Pericardium fibroblast (primary cell): ENCODE results near the gene SNX13. TPM values are rescaled to one million over a fixed set of nuclear protein-coding genes. Genes with fewer than 3 reads are reported as not detected.

ENCODE experiments used
- total RNA-seq: library from RNA; depleted of rRNA; stranded (reverse); fragments of >200 nt; gene quantifications from 2 replicates; pipeline ENCODE4 v1.2.3, GENCODE V29; 2015

Gene SNX13
- total RNA-seq = 20.5 and 23.7 TPM in 2 replicates

DNA sequence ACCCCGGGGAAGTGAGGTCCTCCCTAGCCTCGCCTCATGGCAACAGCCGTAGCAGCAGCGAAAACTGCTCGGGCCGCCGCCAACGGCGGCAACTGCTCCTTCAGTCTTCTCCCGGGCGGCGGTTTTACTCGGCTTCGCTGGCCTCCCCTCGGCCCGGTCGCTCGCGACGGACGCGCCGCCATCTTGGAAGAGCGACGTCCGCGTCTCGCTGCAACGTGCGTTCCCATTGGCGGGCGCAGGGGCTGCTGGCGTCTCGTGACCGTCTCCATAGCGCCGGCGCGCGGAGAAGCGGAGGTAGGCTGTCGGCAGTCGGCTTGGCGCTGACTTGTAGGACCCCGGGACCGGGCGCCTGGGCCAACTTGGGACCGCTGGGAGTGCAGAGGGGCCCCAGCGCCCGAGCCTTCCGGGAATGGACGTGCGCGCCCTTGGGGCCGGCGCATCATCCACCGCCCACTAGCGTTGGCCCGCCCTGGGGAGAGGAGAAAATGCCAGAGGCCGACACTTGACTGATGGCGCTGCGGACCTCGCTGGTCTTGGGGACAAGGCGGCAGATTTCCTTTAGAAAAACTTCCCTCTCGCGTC, at the start of gene SNX13:
Gene SNX13, minus strand, starts transcription at position 193 of the 582 bp plus-strand sequence. CDS start 199 bp downstream, outside the sequence.

Other genes starting within 250 kb of the SNX13 start
- gene PRPS1L1, start 87.4 kb upstream of the SNX13 start, total RNA-seq = not detected in 2 replicates